ENCODE results near the gene ABCA7. TPM values are rescaled to one million over a fixed set of nuclear protein-coding genes. Genes with fewer than 3 reads are reported as not detected.
A peak's percentile ranks its signal among the peaks of the same experiment; 100 is the strongest.

ABCA7 gene
- total RNA-seq, 1 donor from 2014 or later: 16.7 TPM

DNA sequence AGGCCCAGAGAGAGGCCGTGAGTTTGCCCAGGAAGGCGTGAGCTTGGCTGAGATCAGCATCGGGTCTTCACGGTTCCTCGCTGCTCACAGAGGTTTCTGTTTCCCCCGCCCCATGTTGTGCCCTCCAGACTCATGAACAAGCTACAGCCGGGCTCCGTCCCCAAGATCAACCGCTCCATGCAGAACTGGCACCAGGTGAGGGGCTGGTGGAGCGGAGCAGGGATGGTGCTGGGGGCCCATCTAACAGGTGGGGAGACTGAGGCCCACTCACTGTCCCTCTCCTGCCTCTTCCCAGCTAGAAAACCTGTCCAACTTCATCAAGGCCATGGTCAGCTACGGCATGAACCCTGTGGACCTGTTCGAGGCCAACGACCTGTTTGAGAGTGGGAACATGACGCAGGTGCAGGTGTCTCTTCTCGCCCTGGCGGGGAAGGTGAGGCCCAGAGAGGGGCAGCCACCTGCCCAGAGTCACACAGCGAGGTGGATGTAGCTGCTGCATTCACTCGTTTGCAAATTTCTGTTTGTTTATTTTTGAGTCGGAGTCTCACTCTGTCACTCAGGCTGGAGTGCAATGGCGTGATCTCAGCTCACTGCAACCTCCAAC is 7.5 kb upstream of the ABCA7 start:
- H3K9me3 Mint-ChIP-seq (ENCODE audit: unreplicated experiment): no peaks in the 10 kb centered on the region
- TF ChIP-seq, protein P1, sequence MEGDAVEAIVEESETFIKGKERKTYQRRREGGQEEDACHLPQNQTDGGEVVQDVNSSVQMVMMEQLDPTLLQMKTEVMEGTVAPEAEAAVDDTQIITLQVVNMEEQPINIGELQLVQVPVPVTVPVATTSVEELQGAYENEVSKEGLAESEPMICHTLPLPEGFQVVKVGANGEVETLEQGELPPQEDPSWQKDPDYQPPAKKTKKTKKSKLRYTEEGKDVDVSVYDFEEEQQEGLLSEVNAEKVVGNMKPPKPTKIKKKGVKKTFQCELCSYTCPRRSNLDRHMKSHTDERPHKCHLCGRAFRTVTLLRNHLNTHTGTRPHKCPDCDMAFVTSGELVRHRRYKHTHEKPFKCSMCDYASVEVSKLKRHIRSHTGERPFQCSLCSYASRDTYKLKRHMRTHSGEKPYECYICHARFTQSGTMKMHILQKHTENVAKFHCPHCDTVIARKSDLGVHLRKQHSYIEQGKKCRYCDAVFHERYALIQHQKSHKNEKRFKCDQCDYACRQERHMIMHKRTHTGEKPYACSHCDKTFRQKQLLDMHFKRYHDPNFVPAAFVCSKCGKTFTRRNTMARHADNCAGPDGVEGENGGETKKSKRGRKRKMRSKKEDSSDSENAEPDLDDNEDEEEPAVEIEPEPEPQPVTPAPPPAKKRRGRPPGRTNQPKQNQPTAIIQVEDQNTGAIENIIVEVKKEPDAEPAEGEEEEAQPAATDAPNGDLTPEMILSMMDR (IDR thresholded peaks at IDR 0.05): no peak
- DNase-seq (ENCODE audit: extremely low spot score, unreplicated experiment): no peak
- no peak overlapping the region for H3K27ac Mint-ChIP-seq (ENCODE audit: unreplicated experiment)
- H3K4me3 Mint-ChIP-seq (ENCODE audit: unreplicated experiment): no peak overlapping the region
- H3K27me3 Mint-ChIP-seq (ENCODE audit: unreplicated experiment): no peaks in the 10 kb centered on the region
- peaks cover 30% of the 10 kb centered on the region for H3K36me3 Mint-ChIP-seq (ENCODE audit: unreplicated experiment)
- H3K4me1 Mint-ChIP-seq (ENCODE audit: unreplicated experiment): peaks cover 28% of the 10 kb centered on the region

DNA sequence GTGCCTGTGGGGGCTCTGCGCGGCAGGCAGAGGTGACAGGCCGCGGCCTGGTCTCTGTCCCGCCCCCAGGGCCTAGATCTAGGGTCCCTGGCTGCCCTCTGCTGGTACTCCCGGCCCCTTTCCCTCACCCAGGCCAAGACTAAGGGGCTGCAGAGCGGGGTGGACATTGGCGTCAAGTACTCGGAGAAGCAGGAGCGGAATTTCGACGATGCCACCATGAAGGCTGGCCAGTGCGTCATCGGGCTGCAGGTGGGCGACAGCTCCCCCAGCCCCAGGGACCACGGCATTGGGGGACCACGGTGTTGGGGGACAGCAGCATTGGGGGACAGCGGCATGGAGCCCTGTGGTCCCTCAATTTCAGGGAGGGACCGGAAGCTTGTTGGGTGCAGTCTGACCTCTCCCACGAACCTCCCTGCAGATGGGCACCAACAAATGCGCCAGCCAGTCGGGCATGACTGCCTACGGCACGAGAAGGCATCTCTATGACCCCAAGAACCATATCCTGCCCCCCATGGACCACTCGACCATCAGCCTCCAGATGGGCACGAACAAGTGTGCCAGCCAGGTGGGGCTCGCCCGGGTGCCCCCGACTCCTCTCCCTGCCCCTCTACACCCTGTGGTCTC is 3.8 kb upstream of the ABCA7 start:
- Mint-ChIP-seq H3K9me3 (ENCODE audit: unreplicated experiment) (no peaks in the 10 kb centered on the region), H3K4me3 (ENCODE audit: unreplicated experiment) (no peak overlapping the region), H3K4me1 (ENCODE audit: unreplicated experiment) (peaks cover 46% of the 10 kb centered on the region)

DNA sequence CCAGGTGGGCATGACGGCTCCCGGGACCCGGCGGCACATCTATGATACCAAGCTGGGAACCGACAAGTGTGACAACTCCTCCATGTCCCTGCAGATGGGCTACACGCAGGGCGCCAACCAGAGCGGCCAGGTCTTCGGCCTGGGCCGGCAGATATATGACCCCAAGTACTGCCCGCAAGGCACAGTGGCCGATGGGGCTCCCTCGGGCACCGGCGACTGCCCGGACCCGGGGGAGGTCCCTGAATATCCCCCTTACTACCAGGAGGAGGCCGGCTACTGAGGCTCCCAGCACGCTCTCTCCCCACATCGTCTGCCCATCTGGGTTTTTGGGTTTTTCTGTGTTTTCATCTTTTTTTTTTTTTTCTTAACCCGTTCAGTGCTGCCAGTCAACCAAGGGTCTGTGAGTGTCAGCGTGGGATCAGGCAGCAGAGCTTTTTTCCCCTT is 2.3 kb upstream of the ABCA7 start:
- Mint-ChIP-seq H3K27ac (ENCODE audit: unreplicated experiment) (peak overlapping the region; percentile 89), H3K4me3 (ENCODE audit: unreplicated experiment) (peak overlapping the region; percentile 19), H3K9me3 (ENCODE audit: unreplicated experiment) (no peaks in the 10 kb centered on the region), H3K36me3 (ENCODE audit: unreplicated experiment) (peaks cover 17% of the 10 kb centered on the region), H3K4me1 (ENCODE audit: unreplicated experiment) (peaks cover 51% of the 10 kb centered on the region), H3K27me3 (ENCODE audit: unreplicated experiment) (no peaks in the 10 kb centered on the region)
- no peak for DNase-seq (ENCODE audit: extremely low spot score, unreplicated experiment)
- TF ChIP-seq, protein P1 (IDR thresholded peaks at IDR 0.05): no peak

More for the DNA sequence above, 3.8 kb upstream of the ABCA7 start:
- Mint-ChIP-seq H3K27me3 (ENCODE audit: unreplicated experiment) (no peaks in the 10 kb centered on the region), H3K36me3 (ENCODE audit: unreplicated experiment) (peaks cover 22% of the 10 kb centered on the region), H3K27ac (ENCODE audit: unreplicated experiment) (no peak overlapping the region)
- TF ChIP-seq, protein P1 (IDR thresholded peaks at IDR 0.05): no peak
- DNase-seq (ENCODE audit: extremely low spot score, unreplicated experiment): no peak

DNA sequence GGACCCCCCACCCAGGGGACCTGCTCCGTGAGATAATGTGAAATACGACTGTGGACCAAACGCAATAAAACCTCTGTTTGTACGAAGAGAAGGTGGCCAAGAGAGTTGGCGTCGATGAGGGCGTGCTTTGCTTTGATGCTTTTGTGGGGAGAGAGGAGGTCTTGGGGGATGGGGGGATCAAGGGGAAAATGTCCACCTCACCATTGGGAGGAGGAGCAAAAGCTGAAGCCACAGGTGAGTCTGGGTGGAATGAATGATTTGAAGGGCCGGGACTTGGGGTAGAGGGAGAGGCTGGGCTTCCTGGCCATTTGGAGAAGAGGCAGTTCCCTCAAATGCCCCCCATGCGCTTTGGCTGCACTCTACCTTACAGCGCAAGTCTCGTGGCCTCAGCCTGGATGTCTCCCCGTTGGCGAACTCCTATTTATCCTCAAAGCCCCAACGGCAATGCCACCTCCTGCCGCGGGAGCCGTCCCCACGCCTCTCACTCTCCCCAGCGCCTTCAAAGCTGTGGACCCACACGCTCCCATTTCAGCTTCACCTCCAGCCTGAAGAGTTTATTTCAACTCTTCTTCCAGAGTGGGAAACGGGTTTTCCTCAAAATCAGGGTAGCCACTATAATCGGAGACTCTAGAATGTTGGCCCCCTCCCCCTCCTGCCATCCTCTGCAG is 795 bp upstream of the ABCA7 start:
- DNase-seq (ENCODE audit: extremely low spot score, unreplicated experiment): no peak
- Mint-ChIP-seq H3K36me3 (ENCODE audit: unreplicated experiment) (peaks cover 15% of the 10 kb centered on the region), H3K27ac (ENCODE audit: unreplicated experiment) (peak overlapping the region; percentile 89), H3K4me1 (ENCODE audit: unreplicated experiment) (peaks cover 49% of the 10 kb centered on the region), H3K27me3 (ENCODE audit: unreplicated experiment) (no peaks in the 10 kb centered on the region), H3K9me3 (ENCODE audit: unreplicated experiment) (no peaks in the 10 kb centered on the region), H3K4me3 (ENCODE audit: unreplicated experiment) (no peak overlapping the region)
- TF ChIP-seq, protein P1 (IDR thresholded peaks at IDR 0.05): no peak
